GM19455 (cell line): ENCODE data around the gene LRRTM4.

Experiments used
- ATAC-seq: cut with Tn5 transposase; IDR thresholded peaks from one replicate; pipeline ENCODE4 v1.9.1; 2021; ENCODE audit not compliant: unreplicated experiment

The LRRTM4 gene

GRCh38 chr2:77007686-77008085, 514.5 kb downstream of the LRRTM4 start:
- ATAC-seq: no peak

GRCh38 chr2:77005522-77005921, 516.7 kb downstream of the LRRTM4 start:
- no peak for ATAC-seq

DNA sequence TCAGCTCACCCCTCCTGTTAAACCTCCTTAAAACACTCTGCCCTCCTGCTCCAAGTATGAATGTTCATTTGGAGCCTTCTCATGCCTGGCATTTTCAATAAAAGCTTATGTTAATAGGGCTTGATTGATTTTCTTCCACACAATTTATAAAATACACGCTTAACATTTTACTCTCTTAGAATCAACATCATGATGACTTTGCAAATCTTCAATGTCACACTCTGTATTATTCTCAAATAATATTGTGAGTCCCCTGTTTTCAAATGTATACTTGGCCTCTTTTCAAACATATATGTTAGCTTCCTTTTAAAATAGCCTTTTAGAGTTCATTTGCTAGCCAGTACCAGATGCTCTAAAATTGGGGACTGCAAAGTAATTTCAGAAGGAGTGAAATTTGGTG, 520.3 kb downstream of the LRRTM4 start:
- no peak for ATAC-seq

GRCh38 chr2:76998704-76999103, 523.5 kb downstream of the LRRTM4 start:
- ATAC-seq: no peak

DNA sequence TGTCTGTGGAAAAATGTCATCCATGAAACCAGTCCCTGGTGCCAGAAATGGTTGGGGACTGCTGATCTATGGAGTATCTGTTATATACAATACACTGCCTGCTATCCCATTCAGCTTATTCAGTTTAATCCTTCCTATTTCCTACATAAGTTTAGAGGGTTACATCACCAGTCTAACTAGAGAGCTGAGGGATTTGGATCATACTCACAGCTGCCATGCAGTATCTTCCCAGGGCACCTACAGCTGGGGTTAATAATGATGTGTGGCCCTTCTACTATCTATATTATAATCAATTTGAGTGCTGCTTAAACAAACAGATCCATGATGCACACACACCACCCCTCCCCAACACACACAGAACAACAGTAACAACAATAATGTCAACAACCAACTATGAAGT, 524.0 kb downstream of the LRRTM4 start:
- no peak for ATAC-seq

- ATAC-seq: no peak
Measured at GRCh38 chr2:76997296-76997695, 524.9 kb downstream of the LRRTM4 start.

DNA sequence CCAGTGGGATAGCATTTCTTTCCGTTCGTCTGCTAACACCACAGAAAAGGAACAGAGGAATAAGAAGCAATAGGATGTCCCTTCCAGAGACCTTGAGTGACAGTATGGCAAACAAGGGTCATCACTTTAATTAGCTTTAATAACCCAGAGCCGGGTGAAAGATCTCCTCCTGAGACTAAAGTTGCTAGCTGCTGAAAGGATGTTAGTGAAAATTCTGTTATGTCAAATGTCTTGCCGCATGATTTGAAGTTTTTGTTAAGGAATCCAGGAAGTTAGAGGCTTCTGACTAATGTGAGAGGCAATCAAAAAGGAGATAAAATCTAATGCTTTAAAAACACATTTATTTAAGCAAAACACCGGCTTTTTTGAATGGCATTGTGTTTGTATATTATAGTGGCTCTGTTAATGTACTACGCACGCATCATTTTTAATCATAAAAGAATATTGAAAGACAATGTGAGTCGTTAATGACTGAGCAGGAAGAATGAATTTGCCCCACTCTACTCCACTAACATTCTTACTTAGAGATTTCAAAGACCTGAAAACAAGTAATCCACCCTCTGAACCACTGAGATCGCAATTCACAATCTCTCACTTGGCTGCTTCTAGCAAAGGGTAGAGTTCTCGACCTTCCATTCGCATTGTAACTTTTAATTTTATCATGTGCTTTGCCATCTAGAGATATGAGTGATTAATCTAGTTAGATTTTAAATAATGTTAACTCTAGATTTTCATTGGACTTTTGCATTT, 536.6 kb downstream of the LRRTM4 start:
- no peak for ATAC-seq

DNA sequence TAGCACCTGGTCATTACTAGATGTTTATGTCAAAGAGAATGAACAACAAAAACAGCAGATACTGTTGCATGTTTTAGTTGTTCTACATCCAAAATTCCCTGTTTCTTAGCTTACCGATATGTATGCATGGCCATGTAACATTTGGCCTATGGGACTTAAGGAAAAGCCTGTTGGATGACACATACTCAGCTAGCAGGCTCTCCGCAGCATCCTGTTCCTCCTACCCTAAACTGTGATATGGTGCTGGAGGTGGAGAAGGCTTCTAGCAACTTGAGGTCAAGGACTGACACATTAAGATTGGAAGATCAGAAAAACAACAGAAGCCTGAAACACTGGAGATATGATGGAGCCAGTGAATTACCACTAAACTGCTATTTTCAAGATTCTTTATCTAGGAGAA, 537.8 kb downstream of the LRRTM4 start:
- ATAC-seq: no peak

- no peak for ATAC-seq
Measured at GRCh38 chr2:76980067-76980787, 541.9 kb downstream of the LRRTM4 start.

DNA sequence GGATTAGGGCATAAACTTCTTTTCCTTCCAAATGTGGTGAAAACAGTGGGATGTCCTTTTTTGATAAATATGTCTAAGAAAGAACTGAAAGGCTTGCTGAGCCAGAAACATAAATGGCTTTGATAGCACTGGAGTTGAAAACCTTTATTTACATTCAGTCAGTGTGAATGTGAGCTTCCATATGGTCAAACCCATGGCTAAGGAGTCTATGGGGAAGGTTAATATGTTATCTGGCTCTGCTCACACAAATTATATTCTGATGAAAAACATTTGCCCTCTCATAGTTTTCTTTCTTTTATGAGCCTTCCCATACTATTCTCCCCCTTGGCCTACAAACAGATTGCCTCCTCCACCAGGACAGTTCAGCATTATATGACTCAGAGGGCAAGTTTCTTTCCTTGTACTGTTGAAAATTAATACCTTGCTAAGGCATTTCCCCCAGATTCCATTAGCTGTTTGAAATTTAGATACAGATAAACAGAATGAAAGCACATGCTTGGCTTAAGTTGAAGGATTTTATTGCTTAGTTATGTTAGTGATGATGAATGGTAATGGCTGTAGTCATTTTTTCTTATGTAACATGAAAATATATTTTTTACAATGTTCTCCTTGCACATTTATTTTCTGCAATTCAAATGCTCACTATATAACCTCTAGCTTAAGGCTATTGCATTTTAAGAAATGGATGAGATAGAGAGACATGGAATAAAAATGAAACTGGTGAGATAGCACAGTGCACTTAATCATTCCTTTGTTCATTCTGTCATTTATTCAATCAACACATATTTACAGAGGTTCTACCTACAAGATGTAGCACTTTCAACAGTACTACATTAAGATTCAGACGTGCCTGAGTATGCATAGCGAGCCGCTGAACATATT, 544.1 kb downstream of the LRRTM4 start:
- ATAC-seq: no peak

GRCh38 chr2:76975752-76976151, 546.4 kb downstream of the LRRTM4 start:
- ATAC-seq: no peak

DNA sequence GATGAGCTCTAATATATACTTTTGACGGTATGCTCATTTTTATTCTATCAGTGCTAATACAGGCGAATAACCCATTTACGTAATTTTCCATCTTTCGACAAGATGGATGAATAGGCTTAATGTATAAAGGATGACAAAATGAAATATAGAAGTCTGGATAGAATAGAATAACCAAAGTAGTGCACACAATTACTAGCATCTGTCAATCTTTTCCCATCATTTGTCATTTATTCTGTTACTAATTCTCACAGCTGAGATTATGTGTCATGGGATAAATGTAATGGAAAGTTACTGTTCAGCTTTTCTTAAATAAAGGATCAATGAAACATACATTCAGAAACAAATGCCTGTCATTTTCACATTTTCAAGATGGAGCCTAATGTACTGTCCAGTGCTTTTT, 548.6 kb downstream of the LRRTM4 start:
- no peak for ATAC-seq

DNA sequence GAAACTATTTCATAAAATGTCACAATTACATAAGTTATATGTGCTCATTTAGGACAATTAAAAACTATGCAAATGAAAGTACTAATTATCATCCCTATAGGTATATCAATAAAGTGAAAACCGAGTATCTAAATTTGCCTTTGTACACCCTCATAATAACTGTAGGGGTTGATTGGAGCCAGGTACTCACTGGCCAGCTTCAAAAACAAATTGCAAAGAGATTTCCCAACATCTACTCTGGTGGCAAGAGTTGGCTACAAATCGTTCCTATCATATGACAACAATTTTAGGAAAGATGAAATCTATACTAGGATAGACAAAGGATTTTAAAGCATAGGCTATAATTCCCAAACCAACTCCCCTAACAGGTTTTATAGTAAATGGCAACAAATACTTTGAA, 556.4 kb downstream of the LRRTM4 start:
- ATAC-seq: no peak

GRCh38 chr2:76958749-76959148, 563.4 kb downstream of the LRRTM4 start:
- no peak for ATAC-seq

- no peak for ATAC-seq
Measured at GRCh38 chr2:76953733-76954347, 568.3 kb downstream of the LRRTM4 start.

- no peak for ATAC-seq
Measured at GRCh38 chr2:76946631-76947145, 575.5 kb downstream of the LRRTM4 start.

- no peak for ATAC-seq
Measured at GRCh38 chr2:76940559-76940958, 581.6 kb downstream of the LRRTM4 start.

GRCh38 chr2:76938153-76938552, 584.0 kb downstream of the LRRTM4 start:
- no peak for ATAC-seq

GRCh38 chr2:76932550-76932949, 589.6 kb downstream of the LRRTM4 start:
- no peak for ATAC-seq

DNA sequence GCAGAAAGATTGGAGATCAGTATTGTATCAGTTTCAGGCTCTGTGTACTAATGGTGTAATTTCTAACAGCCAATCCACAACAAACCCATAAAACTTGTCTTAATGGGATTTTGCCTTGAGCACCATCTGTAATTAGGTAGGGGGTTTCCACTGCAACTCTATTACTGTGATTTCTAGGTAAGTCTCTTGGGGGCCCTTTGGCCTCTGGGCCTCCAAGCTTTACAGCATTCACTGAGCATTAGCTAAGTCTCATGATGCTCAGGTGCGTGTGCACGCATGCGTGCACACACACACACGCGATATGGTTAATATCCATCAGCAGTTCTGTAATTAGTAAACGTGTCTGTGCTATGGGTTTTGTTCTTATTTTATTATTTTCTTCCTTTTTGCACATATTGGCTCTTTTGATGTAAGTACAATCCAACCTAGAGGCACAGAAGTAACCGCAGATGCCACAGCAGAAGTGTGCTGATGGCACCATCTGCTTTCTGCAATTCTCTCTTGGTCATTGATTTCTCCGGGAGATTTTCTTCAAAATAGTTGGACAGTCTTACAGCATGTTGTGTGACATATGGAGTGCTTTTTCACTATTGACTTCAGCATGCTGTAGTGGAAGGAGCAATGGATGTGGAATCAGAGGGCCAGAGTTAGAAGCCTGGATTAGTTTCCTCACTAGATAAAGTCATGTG, 592.0 kb downstream of the LRRTM4 start:
- ATAC-seq: no peak
